Posterior cingulate gyrus (tissue), 11 donors: ENCODE measurements around the gene PPP6C.
"Not testable (repeated sequence)": the region's sequence is repeated elsewhere in the genome, so short reads cannot be mapped to it uniquely, and the experiment has no call there.

Source experiments
- DNase-seq, 10 donors: peaks; one replicate each; pipeline versions ENCODE4 v3.0.0 to v3.0.0-alpha.2; 2020 to 2021; ENCODE audit warnings: mixed read lengths in 3 of 10
- intact Hi-C: fragments of 100-400 bp; cut with DNase I; formaldehyde crosslinking; loops from one replicate; pipeline ENCODE4 v1.15.1; 2023

The PPP6C gene

DNA sequence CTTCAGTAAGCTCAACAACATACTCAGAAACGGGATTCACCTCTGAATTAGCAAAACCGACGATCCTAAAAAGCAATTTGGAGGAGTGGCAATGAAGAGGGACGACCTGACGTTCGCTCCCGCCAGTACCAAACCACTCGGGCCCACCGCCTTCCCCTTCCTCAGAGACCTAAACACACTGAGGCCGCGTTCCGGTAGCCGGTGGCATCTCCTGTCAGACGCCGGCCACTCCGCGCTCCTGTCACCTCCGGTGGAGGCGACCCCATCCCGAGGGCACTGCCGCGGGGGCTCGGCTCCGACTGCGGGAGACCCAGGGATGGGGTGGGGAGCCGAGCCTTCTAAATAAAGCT lies 617 bp downstream of the PPP6C start:
- intact Hi-C loops: loop anchor here (1.0 kb wide), 1 partner anchor 52 kb away; the partner anchor contains the start of gene HSPA5
- DNase-seq: peak in 3 of 10 donors; percentile 11 to 73 (median 15)

DNA sequence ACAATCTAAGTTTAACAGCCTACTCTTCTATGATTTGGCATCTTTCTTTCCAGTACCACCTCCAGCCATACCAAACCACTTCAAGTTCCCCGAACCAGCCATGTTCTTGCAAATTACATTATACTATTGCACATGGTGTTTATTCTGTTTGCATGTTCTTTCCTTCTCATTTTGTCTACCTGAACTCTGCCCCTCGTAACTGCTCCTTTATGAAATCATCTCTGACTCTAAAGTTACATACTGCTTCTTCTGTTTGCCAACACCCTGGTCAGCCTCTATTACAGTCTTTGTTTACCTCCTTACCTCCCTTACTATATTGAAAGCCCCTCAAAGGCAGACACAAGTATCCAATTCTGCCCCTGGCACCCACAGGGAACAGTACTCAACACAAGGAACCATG lies 6.0 kb downstream of the PPP6C start:
- intact Hi-C loops: no loop called here
- DNase-seq: no peak

- no peak for DNase-seq
- intact Hi-C loops: no loop called here
These were observed 6.5 kb downstream of the PPP6C start for GRCh38 chr9:125183054-125183453.

DNA sequence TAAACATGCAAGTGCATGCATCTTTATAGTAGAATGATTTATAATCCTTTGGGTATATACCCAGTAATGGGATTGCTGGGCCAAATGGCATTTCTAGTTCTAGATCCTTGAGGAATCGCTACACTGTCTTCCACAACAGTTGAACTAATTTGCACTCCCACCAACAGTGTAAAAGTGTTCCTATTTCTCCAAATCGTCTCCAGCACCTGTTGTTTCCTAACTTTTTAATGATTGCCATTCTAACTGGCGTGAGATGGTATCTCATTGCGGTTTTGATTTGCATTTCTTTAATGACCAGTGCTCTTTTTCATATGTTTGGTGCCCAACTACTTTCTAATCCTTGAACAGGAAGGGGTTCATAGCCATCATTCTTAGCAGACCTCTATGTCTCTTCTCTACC lies 7.8 kb downstream of the PPP6C start:
- intact Hi-C loops, DNase-seq: not testable (repeated sequence)

DNA sequence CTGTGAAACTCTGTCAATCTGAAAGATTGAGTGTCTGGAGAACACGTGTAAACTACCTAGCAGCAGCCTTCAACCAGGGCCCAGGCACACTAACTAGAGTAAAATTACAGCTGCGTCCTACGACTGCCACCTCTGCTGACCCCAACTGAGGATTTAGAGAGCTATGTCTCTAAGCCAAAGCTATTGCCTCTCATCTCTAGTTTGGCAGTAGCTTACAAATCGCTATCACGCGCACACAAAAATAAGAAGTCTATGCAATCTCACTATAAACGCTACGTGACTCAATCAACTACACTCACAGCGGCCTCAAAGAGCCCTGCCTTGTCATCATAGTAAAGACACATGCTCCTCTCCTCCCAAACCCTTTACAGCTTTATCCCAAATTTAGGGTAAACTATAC lies 8.7 kb downstream of the PPP6C start:
- DNase-seq: no peak
- intact Hi-C loops: no loop called here

- intact Hi-C loops, DNase-seq: not testable (repeated sequence)
These were observed 9.8 kb downstream of the PPP6C start for GRCh38 chr9:125179776-125180175.

DNA sequence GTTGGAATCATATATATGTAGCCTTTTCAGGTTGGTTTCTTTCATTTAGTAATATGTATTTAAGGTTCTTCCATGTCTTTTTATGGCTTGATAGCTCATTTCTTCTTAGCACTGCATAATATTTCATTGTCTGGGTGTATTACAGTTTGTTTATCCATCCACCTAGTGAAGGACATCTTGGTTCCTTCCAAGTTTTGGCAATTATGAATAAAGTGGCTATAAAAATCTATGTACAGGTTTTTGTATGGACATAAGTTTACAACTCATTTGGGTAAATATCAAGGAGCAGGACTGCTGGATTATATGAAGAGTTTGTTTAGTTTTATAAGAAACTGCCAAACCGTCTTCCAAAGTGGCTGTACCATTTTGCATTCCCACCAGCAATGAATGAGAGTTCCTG lies 11.7 kb downstream of the PPP6C start:
- intact Hi-C loops: no loop called here
- DNase-seq: no peak

DNA sequence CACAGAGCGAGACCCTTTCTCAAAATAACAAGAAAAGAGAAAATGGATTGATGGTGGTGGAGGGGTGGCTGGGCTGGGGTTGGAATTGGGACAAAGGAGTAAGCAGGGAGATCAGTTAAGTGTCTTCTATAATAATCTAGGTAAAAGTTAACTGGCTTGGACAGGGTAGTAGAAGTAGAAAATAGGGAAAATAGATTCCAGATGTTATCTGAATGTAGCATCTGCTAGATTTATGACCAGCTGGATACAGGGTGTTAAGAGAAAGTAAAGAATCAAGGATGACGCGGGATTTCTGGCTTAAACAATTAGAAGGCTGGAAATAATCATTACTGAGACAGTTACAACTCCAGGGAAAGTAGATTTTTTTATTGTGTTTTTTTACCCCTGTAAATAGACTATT lies 13.0 kb downstream of the PPP6C start:
- intact Hi-C loops: no loop called here
- DNase-seq: no peak

- intact Hi-C loops: no loop called here
- DNase-seq: no peak
These were observed 17.4 kb downstream of the PPP6C start for GRCh38 chr9:125172031-125172755.

- no peak for DNase-seq
- intact Hi-C loops: no loop called here
These were observed 19.7 kb downstream of the PPP6C start for GRCh38 chr9:125169895-125170294.

DNA sequence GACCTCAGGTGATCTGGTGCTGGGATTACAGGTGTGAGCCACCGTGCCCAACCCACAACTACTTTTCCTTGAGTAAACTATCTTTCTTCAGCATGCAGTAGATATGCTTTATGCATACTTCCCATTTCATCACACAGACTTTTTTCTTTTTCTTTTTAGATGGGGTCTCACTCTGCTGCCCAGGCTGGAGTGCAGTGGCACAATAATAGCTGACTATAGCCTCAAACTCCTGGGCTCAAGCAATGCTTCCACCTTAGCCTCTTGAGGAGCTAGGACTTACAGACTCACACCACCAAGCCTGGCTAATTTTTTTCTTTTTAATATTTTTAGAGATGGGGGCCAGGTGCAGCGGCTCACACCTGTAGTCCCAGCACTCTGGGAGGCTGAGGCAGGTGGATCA lies 22.8 kb downstream of the PPP6C start:
- no peak for DNase-seq
- intact Hi-C loops: no loop called here

- DNase-seq, intact Hi-C loops: not testable (repeated sequence)
These were observed 26.7 kb downstream of the PPP6C start for GRCh38 chr9:125162891-125163290.

DNA sequence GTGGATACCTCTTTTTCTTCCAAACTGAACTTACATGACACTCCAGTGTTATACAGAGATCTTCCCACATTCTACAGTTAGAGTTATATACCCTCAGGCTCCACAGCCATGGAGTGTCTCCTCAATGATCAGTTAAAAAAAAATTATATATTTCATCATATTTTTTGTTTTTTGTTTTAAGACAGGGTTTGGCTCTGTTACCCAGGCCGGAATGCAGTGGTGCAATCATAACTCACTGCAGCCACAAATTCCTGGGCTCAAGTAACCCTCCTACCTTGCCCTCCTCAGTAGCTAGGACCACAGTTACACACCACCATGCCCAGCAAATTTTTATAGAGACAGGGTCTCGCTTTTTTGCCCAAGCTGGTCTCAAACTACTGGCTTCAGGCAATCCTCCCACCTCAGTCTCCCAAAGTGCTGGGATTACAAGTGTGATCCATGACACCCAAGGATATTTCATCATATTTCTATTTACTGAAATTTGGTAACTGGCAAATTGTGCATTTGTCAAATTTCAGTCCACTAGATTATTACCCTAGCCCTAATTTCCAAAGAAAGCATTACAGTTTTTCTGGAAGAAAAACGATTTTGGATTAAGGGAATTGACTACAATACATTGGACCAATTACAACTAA lies 28.2 kb downstream of the PPP6C start:
- no peak for DNase-seq
- intact Hi-C loops: no loop called here

DNA sequence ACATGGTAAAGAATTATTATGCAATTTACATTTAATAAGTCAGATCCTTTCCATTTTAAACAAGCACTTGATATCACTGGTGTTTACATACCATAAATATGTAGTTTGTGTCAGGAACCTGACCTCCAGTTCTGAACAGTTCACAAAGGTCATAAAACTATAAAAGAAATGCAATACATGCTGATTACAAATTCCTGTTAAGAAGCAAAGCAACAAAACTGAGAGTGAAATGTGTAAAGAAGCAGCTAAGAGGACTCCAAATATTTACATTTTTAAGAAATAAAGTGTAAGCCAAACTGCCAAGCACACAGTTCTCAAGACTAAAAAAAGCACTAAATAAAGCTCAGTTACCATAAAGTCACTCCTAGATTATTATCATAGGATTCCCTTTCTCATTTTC lies 28.9 kb downstream of the PPP6C start:
- intact Hi-C loops: no loop called here
- DNase-seq: no peak

GRCh38 chr9:125156551-125156950 lies 33.1 kb downstream of the PPP6C start:
- intact Hi-C loops: no loop called here
- no peak for DNase-seq

DNA sequence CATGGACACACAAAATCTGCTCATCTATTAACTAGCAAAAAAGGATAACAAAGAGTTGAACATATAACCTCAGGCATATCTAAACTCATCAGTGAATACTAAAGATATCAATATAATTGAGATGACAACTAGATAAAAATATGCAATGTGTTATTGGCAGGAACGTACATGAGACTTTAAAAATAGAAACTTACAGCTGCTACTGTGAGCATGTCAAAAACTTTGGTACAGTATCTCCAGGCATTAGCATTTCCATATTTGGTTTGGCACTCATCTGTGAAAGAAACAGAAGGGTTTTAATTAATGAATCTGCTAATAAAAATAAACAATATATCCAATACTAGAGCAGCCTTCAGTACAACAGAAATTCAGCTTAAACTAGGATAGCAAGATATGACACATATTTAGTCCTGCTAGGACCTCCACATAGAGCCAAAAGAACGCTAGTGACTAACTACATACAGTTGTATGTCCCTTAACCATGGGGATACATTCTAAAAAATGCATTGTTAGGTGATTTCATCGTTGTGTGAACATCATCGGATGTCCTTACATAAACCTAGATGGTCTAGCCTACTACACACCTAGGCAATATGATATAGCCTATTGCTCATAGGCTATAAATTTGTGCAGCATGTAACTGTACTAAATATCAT lies 35.8 kb downstream of the PPP6C start:
- no peak for DNase-seq
- intact Hi-C loops: no loop called here

DNA sequence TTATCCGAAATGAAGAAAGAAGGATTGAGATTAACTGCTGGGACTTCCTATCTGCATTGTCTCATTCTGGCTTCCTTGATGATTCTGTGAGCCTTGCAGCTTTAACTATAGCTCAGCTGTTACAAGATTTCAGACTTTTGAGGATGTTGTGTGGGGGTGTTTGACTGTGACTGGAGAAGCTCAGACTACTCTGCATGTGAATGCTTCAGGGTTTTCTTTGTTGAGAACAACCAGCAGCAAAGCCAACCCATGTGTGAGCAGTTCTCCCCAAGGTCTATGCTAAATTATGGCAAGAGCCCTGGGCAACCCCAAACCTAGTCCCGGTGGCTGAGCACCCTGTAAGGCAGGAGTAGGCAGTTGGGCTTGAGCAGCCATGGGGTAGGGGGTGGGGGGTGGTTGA lies 37.9 kb downstream of the PPP6C start:
- no peak for DNase-seq
- intact Hi-C loops: no loop called here

DNA sequence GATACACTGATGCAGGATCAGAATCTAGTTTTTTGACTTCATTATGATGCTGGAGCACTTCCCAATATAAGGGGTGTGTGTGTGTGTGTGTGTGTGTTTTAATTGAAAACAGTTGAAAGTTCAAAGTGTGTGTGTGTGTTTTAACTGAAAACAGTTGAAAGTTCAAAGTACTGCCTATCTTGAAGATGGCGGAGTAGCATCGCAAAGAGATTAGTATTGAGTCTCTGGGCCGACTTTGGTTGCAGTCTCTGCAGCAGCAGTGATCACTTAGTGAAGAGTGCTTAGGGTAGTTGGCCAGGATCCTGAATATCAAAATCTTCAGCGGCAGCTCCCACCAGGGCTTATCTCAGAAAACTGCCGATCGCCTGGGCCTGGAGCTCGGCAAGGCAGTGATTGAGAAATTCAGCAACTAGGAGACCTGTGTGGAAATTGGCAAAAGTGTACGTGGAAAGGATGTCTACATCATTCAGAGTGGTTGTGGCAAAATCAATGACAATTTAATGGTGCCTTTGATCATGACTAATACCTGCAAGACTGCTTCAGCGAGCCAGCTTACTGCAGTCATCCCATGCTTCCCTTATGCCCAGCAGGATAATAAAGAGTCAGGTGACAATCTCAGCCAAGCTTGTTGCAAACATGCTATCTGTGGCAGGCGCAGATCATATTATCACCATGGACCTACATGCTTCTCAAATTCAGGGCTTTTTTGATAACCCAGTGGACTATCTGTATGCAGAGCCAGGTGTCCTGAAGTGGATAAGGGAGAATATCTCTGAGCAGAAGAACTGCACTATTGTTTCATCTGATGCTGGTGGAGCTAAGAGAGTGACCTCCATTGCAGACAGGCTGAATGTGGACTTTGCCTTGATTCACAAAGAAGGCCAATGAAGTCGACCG lies 39.0 kb downstream of the PPP6C start:
- no peak for DNase-seq
- intact Hi-C loops: no loop called here

- DNase-seq: no peak
- intact Hi-C loops: loop anchor here (10.0 kb wide), 1 partner anchor 373 kb away; the partner anchor contains the start of genes NR6A1 and OLFML2A
These were observed 42.1 kb downstream of the PPP6C start for GRCh38 chr9:125147401-125147951.

GRCh38 chr9:125146247-125146646 lies 43.4 kb downstream of the PPP6C start:
- intact Hi-C loops: loop anchor here (10.0 kb wide), 1 partner anchor 371 kb away; the partner anchor contains the start of genes NR6A1 and OLFML2A
- DNase-seq: no peak
